Neutrophil (primary cell): ENCODE results near the gene TXLNB.
A peak's percentile ranks its signal among the peaks of the same experiment; 100 is the strongest.

Experiments used
- H3K27ac ChIP-seq: fragments of 200-600 bp; sonication (generic); 2 replicates; pipeline ENCODE4 v1.5.1; 2016; ENCODE audit warnings: mild to moderate bottlenecking, moderate library complexity
- H3K27me3 ChIP-seq: fragments of 200-600 bp; sonication (generic); 2 replicates; pipeline ENCODE4 v1.6.0; 2016; ENCODE audit warnings: mild to moderate bottlenecking
- H3K36me3 ChIP-seq: fragments of 200-600 bp; sonication (generic); 2 replicates; pipeline ENCODE4 v1.5.1; 2017
- H3K4me1 ChIP-seq, 2 experiments: fragments of 200-600 bp in 1 of 2; sonication (generic) in 1 of 2; 1 replicate in 1 of 2; 2 replicates in 1 of 2; pipeline versions ENCODE4 v1.5.1 to v1.6.1; 2013 to 2016; ENCODE audit warnings: low read depth in 1 of 2, low read length in 1 of 2, mild to moderate bottlenecking in 1 of 2, moderate library complexity in 1 of 2; ENCODE audit not compliant: control insufficient read depth in 1 of 2, insufficient read depth in 1 of 2
- H3K4me3 ChIP-seq, 2 experiments: fragments of 200-600 bp in 1 of 2; sonication (generic) in 1 of 2; 1 replicate in 1 of 2; 2 replicates in 1 of 2; pipeline ENCODE4 v1.5.1; 2013 to 2016; ENCODE audit warnings: low read depth in 1 of 2, low read length in 1 of 2, mild to moderate bottlenecking in 1 of 2, moderate library complexity in 1 of 2
- H3K9me3 ChIP-seq: fragments of 200-600 bp; sonication (generic); 2 replicates; pipeline ENCODE4 v1.5.1; 2016
- CTCF ChIP-seq: fragments of 200-600 bp; sonication (generic); IDR thresholded peaks from 2 replicates; pipeline ENCODE4 v1.5.1; 2016; ENCODE audit warnings: antibody characterized with exemption

Gene TXLNB

GRCh38 chr6:139251045-139251690, 40.6 kb downstream of the TXLNB start:
- Histone ChIP-seq H3K9me3 (no peaks in the 10 kb centered on the region), H3K4me1 (no peaks in the 10 kb centered on the region), H3K27ac (no peak overlapping the region), H3K27me3 (no peaks in the 10 kb centered on the region), H3K4me3 (no peak overlapping the region), H3K36me3 (no peaks in the 10 kb centered on the region)
- TF ChIP-seq CTCF: no peak

DNA sequence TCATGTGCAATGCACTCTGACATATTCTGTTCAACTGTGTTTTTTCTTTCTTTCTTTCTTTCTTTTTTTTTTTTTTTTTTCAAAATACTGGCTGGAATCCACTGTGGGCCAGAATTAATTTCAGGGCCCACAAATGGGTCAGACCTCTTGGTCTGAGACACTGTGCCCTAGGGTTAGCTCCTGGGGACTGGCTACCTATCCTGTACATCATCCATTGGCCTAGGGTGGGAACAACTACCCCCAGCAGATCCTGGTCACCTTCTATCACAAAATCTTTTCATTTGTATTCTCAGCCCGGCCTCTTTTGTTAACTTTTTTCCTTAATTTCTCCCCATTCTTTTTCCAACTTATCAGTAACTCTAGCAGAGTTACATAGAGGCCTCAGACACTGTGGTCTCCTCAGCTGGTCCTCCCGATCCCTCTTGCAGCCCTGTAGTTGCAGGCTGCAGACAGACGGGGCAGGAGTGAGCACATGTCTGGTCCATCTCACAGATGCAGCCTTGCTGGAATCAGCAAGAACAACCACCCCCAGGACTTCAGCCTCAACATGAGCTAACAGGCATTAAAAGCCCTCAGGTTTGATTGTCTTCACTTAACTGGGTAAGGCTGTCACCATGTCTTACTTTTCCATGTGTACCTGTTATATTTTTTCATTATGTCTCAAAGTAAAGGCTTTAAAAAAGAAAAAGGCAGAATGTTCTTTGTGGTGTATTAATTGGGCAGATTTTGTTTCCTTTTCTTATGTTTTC, 41.3 kb downstream of the TXLNB start:
- peak; percentile 43 for TF ChIP-seq CTCF
- no peak overlapping the region for H3K27ac ChIP-seq

DNA sequence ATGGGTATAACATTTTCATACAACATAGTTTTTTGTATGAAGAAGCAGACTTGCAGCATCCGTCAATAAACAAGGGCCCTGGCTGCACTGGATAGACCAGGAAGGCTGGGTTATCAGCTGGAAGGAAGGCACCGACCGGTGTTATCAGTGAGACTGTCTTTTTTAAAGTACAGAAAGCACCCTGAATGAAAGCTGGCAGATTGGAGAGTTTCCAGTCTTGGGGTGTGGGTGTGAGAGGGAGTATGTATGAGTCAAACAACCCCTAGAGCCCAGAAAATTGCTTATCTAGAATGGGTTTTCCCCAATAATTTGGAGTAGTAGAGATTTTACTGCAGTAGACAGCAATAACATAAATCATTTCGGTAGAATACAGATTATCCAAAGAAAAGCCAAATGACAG, 42.4 kb downstream of the TXLNB start:
- H3K4me1 ChIP-seq: no peaks in the 10 kb centered on the region

More for the DNA sequence above, 41.3 kb downstream of the TXLNB start:
- Histone ChIP-seq H3K36me3 (no peaks in the 10 kb centered on the region), H3K9me3 (no peaks in the 10 kb centered on the region), H3K27me3 (no peaks in the 10 kb centered on the region), H3K4me3 (no peak overlapping the region), H3K4me1 (no peaks in the 10 kb centered on the region)

DNA sequence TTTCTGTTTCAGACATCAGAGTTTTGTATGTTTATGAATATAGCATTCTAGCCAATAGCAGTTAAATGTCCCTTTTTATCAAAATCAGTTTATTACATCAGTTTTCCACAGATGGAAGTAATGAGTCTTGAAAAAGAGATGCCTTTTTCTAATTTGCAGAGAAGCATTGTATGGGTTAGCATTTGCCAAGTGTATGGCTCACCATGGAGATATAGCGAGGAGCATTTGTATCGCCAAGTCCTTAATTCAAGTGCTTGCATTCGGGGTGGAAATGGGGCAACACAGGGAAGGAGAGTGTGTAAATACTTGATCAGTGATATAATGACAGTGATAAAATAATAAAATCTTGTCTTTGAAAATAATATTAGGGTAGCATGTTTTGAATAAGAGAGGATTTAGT, 42.9 kb downstream of the TXLNB start:
- Histone ChIP-seq H3K36me3 (no peaks in the 10 kb centered on the region), H3K27me3 (no peaks in the 10 kb centered on the region), H3K9me3 (no peaks in the 10 kb centered on the region), H3K4me3 (no peak overlapping the region), H3K4me1 (no peaks in the 10 kb centered on the region), H3K27ac (no peak overlapping the region)
- TF ChIP-seq CTCF: no peak

More for the DNA sequence above, 42.4 kb downstream of the TXLNB start:
- Histone ChIP-seq H3K4me3 (no peak overlapping the region), H3K27me3 (no peaks in the 10 kb centered on the region), H3K9me3 (no peaks in the 10 kb centered on the region), H3K36me3 (no peaks in the 10 kb centered on the region), H3K27ac (no peak overlapping the region)
- no peak for TF ChIP-seq CTCF

GRCh38 chr6:139247618-139248017, 44.2 kb downstream of the TXLNB start:
- Histone ChIP-seq H3K4me3 (no peak overlapping the region), H3K27ac (no peak overlapping the region), H3K27me3 (no peaks in the 10 kb centered on the region), H3K36me3 (no peaks in the 10 kb centered on the region), H3K9me3 (no peaks in the 10 kb centered on the region), H3K4me1 (no peaks in the 10 kb centered on the region)
- no peak for TF ChIP-seq CTCF
